Measurements from ENCODE around the gene CDH12.

CDH12 gene

GRCh38 chr5:21774801-21775200, 1078.3 kb downstream of the CDH12 start:
- Histone ChIP-seq H3K4me3 (ENCODE audit: low read depth, low read length) (no peak overlapping the region), H3K4me1 (ENCODE audit: control insufficient read depth, insufficient read depth, low read length) (no peaks in the 10 kb centered on the region), H3K9me3 (ENCODE audit: control insufficient read depth, insufficient read depth, low read depth, low read length) (no peaks in the 10 kb centered on the region), H3K27me3 (ENCODE audit: control insufficient read depth, insufficient read depth, low read length) (no peaks in the 10 kb centered on the region), H3K36me3 (ENCODE audit: control insufficient read depth, insufficient read depth, low read length) (no peaks in the 10 kb centered on the region), H3K27ac (ENCODE audit: low read depth, low read length) (no peak overlapping the region), H3K9ac (ENCODE audit: low read length) (no peak overlapping the region)

- Histone ChIP-seq H3K9me3 (ENCODE audit: control insufficient read depth, insufficient read depth, low read depth, low read length) (no peaks in the 10 kb centered on the region), H3K4me3 (ENCODE audit: low read depth, low read length) (no peak overlapping the region), H3K27me3 (ENCODE audit: control insufficient read depth, insufficient read depth, low read length) (no peaks in the 10 kb centered on the region), H3K4me1 (ENCODE audit: control insufficient read depth, insufficient read depth, low read length) (no peaks in the 10 kb centered on the region), H3K27ac (ENCODE audit: low read depth, low read length) (no peak overlapping the region), H3K9ac (ENCODE audit: low read length) (no peak overlapping the region), H3K36me3 (ENCODE audit: control insufficient read depth, insufficient read depth, low read length) (no peaks in the 10 kb centered on the region)
Observed at GRCh38 chr5:21774281-21774680, 1078.9 kb downstream of the CDH12 start.

- no peak overlapping the region for H3K9ac ChIP-seq (ENCODE audit: low read length)
- no peak overlapping the region for H3K27ac ChIP-seq (ENCODE audit: low read depth, low read length)
- no peaks in the 10 kb centered on the region for H3K4me1 ChIP-seq (ENCODE audit: control insufficient read depth, insufficient read depth, low read length)
- no peaks in the 10 kb centered on the region for H3K9me3 ChIP-seq (ENCODE audit: control insufficient read depth, insufficient read depth, low read depth, low read length)
- H3K36me3 ChIP-seq (ENCODE audit: control insufficient read depth, insufficient read depth, low read length) = no peaks in the 10 kb centered on the region
- H3K4me3 ChIP-seq (ENCODE audit: low read depth, low read length) = no peak overlapping the region
- H3K27me3 ChIP-seq (ENCODE audit: control insufficient read depth, insufficient read depth, low read length) = no peaks in the 10 kb centered on the region
Observed at GRCh38 chr5:21773456-21773855, 1079.7 kb downstream of the CDH12 start.

GRCh38 chr5:21765406-21765805, 1087.7 kb downstream of the CDH12 start:
- Histone ChIP-seq H3K9ac (ENCODE audit: low read length) (no peak overlapping the region), H3K9me3 (ENCODE audit: control insufficient read depth, insufficient read depth, low read depth, low read length) (no peaks in the 10 kb centered on the region), H3K27me3 (ENCODE audit: control insufficient read depth, insufficient read depth, low read length) (no peaks in the 10 kb centered on the region), H3K27ac (ENCODE audit: low read depth, low read length) (no peak overlapping the region), H3K36me3 (ENCODE audit: control insufficient read depth, insufficient read depth, low read length) (no peaks in the 10 kb centered on the region), H3K4me3 (ENCODE audit: low read depth, low read length) (no peak overlapping the region), H3K4me1 (ENCODE audit: control insufficient read depth, insufficient read depth, low read length) (no peaks in the 10 kb centered on the region)

GRCh38 chr5:21739096-21739495, 1114.0 kb downstream of the CDH12 start:
- Histone ChIP-seq H3K27me3 (ENCODE audit: control insufficient read depth, insufficient read depth, low read length) (no peaks in the 10 kb centered on the region), H3K9ac (ENCODE audit: low read length) (no peak overlapping the region), H3K4me3 (ENCODE audit: low read depth, low read length) (no peak overlapping the region), H3K36me3 (ENCODE audit: control insufficient read depth, insufficient read depth, low read length) (no peaks in the 10 kb centered on the region), H3K4me1 (ENCODE audit: control insufficient read depth, insufficient read depth, low read length) (no peaks in the 10 kb centered on the region), H3K9me3 (ENCODE audit: control insufficient read depth, insufficient read depth, low read depth, low read length) (no peaks in the 10 kb centered on the region), H3K27ac (ENCODE audit: low read depth, low read length) (no peak overlapping the region)

GRCh38 chr5:21723500-21723899, 1129.6 kb downstream of the CDH12 start:
- H3K27ac ChIP-seq (ENCODE audit: low read depth, low read length) = no peak overlapping the region
- H3K4me1 ChIP-seq (ENCODE audit: control insufficient read depth, insufficient read depth, low read length) = no peaks in the 10 kb centered on the region
- H3K9me3 ChIP-seq (ENCODE audit: control insufficient read depth, insufficient read depth, low read depth, low read length) = no peaks in the 10 kb centered on the region
- no peak overlapping the region for H3K9ac ChIP-seq (ENCODE audit: low read length)
- no peaks in the 10 kb centered on the region for H3K27me3 ChIP-seq (ENCODE audit: control insufficient read depth, insufficient read depth, low read length)
- H3K36me3 ChIP-seq (ENCODE audit: control insufficient read depth, insufficient read depth, low read length) = no peaks in the 10 kb centered on the region
- no peak overlapping the region for H3K4me3 ChIP-seq (ENCODE audit: low read depth, low read length)

GRCh38 chr5:21711866-21712758, 1141.0 kb downstream of the CDH12 start:
- H3K9ac ChIP-seq (ENCODE audit: low read length) = no peak overlapping the region
- H3K9me3 ChIP-seq (ENCODE audit: control insufficient read depth, insufficient read depth, low read depth, low read length) = peaks cover 3% of the 10 kb centered on the region; the same call in 1 of the 2 replicates
- no peak overlapping the region for H3K4me3 ChIP-seq (ENCODE audit: low read depth, low read length)
- H3K27me3 ChIP-seq (ENCODE audit: control insufficient read depth, insufficient read depth, low read length) = no peaks in the 10 kb centered on the region
- H3K36me3 ChIP-seq (ENCODE audit: control insufficient read depth, insufficient read depth, low read length) = no peaks in the 10 kb centered on the region
- no peak overlapping the region for H3K27ac ChIP-seq (ENCODE audit: low read depth, low read length)
- H3K4me1 ChIP-seq (ENCODE audit: control insufficient read depth, insufficient read depth, low read length) = no peaks in the 10 kb centered on the region

- Histone ChIP-seq H3K9me3 (ENCODE audit: control insufficient read depth, insufficient read depth, low read depth, low read length) (no peaks in the 10 kb centered on the region), H3K27me3 (ENCODE audit: control insufficient read depth, insufficient read depth, low read length) (no peaks in the 10 kb centered on the region), H3K36me3 (ENCODE audit: control insufficient read depth, insufficient read depth, low read length) (no peaks in the 10 kb centered on the region), H3K27ac (ENCODE audit: low read depth, low read length) (no peak overlapping the region), H3K4me1 (ENCODE audit: control insufficient read depth, insufficient read depth, low read length) (no peaks in the 10 kb centered on the region), H3K9ac (ENCODE audit: low read length) (no peak overlapping the region), H3K4me3 (ENCODE audit: low read depth, low read length) (no peak overlapping the region)
Observed at GRCh38 chr5:21709770-21710169, 1143.4 kb downstream of the CDH12 start.

GRCh38 chr5:21704974-21705668, 1148.0 kb downstream of the CDH12 start:
- H3K36me3 ChIP-seq (ENCODE audit: control insufficient read depth, insufficient read depth, low read length) = no peaks in the 10 kb centered on the region
- no peak overlapping the region for H3K4me3 ChIP-seq (ENCODE audit: low read depth, low read length)
- H3K27ac ChIP-seq (ENCODE audit: low read depth, low read length) = no peak overlapping the region
- no peak overlapping the region for H3K9ac ChIP-seq (ENCODE audit: low read length)
- H3K9me3 ChIP-seq (ENCODE audit: control insufficient read depth, insufficient read depth, low read depth, low read length) = no peaks in the 10 kb centered on the region
- no peaks in the 10 kb centered on the region for H3K27me3 ChIP-seq (ENCODE audit: control insufficient read depth, insufficient read depth, low read length)
- no peaks in the 10 kb centered on the region for H3K4me1 ChIP-seq (ENCODE audit: control insufficient read depth, insufficient read depth, low read length)

- Histone ChIP-seq H3K4me3 (ENCODE audit: low read depth, low read length) (no peak overlapping the region), H3K36me3 (ENCODE audit: control insufficient read depth, insufficient read depth, low read length) (no peaks in the 10 kb centered on the region), H3K9me3 (ENCODE audit: control insufficient read depth, insufficient read depth, low read depth, low read length) (no peaks in the 10 kb centered on the region), H3K27ac (ENCODE audit: low read depth, low read length) (no peak overlapping the region), H3K4me1 (ENCODE audit: control insufficient read depth, insufficient read depth, low read length) (no peaks in the 10 kb centered on the region), H3K9ac (ENCODE audit: low read length) (no peak overlapping the region), H3K27me3 (ENCODE audit: control insufficient read depth, insufficient read depth, low read length) (no peaks in the 10 kb centered on the region)
Observed at GRCh38 chr5:21701317-21701716, 1151.8 kb downstream of the CDH12 start.

Data from HUES6 (cell line).